Measurements from ENCODE around the gene EFHC2.

Gene EFHC2, protein sequence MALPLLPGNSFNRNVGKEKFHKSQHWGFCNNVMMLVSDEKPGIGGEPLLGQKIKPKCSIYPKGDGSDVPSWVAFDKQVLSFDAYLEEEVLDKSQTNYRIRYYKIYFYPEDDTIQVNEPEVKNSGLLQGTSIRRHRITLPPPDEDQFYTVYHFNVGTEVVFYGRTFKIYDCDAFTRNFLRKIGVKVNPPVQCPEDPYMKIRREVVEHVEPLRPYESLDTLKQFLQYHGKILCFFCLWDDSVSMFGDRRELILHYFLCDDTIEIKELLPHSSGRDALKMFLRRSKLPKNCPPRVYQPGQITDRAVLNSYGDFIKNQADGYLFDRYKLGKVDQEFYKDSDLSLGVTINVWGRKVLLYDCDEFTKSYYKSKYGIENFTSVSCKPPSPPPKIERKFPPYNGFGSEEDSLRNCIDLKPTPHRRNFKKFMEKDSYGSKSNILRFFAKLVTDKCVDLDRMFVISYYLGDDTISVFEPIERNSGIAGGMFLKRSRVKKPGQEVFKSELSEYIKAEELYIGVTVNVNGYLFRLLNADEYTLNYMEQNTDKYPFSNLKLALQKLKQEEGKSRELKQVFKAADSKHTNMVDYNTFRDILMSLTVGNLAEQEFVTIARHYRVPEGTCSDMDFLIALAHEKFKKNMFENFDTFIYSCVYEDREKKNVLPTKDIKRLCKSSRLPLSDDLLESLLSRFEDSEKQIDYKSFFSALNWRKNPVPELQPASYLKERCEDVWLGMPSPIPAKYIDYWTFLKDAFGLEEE

DNA sequence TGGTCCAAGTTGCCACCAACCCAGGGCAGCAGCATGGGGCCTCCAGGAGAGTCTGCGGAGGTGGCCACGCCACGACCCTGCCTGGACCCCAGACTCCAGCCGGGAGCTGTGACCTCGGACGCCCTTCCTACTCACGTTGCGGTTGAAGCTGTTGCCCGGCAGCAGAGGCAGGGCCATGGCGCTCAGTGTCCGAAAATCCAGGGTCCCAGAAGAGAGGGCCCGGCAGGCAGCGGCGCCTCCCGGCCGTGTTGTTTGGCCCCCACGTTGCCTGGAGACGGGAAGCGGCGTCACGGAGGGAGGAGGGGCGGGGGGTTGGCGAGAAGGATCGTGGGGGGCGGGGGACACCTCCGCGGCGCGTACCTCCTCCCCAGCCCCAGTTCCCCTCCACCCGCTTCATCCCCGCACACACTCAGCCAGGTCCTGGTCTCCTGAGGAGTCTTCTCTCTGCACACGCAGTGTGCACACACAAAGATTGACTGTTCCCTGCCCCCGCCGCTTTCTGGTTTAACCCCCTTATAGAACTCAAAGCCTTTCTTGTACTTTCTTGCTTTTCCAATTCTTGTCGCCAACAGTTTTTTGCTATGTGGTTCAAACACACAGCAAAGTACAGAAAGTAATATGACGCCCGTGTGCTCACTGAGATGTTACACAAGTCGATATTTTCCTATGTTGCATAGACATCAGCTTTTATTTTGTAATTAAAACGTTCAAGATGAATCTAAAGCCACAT, at the start of gene EFHC2:
Gene EFHC2, minus strand, starts transcription at position 261 of the 730 bp plus-strand sequence. Its CDS starts 84 bp downstream, at position 177.
- H3K4me1 Mint-ChIP-seq = peaks cover 10% of the 10 kb centered on the region
- DNase-seq (ENCODE audit: low spot score in 2 of 2) (peak; percentile 28 to 35), ATAC-seq (ENCODE audit: low read depth) (peak; percentile 68)
- no peaks in the 10 kb centered on the region for H3K36me3 Mint-ChIP-seq
- H3K27ac Mint-ChIP-seq = peak within 1 kb of the TSS; percentile 93
- H3K4me3 Mint-ChIP-seq = peak within 1 kb of the TSS; percentile 92
- no peaks in the 10 kb centered on the region for H3K27me3 Mint-ChIP-seq
- H3K9me3 Mint-ChIP-seq = no peaks in the 10 kb centered on the region

- Mint-ChIP-seq H3K4me3 (no peak overlapping the region), H3K9me3 (peaks cover 1% of the 10 kb centered on the region), H3K36me3 (no peaks in the 10 kb centered on the region), H3K4me1 (no peaks in the 10 kb centered on the region), H3K27ac (no peak overlapping the region), H3K27me3 (no peaks in the 10 kb centered on the region)
- DNase-seq (ENCODE audit: low spot score in 2 of 2) (no peak), ATAC-seq (ENCODE audit: low read depth) (no peak)
Observed at GRCh38 chrX:44392767-44393166, 49.3 kb upstream of the EFHC2 start.

GRCh38 chrX:44384688-44385338, 41.3 kb upstream of the EFHC2 start:
- Mint-ChIP-seq H3K27me3 (peaks cover 4% of the 10 kb centered on the region), H3K27ac (no peak overlapping the region), H3K4me3 (no peak overlapping the region), H3K4me1 (no peaks in the 10 kb centered on the region), H3K9me3 (no peaks in the 10 kb centered on the region), H3K36me3 (no peaks in the 10 kb centered on the region)
- DNase-seq (ENCODE audit: low spot score in 2 of 2) (no peak), ATAC-seq (ENCODE audit: low read depth) (no peak)

GRCh38 chrX:44382871-44383270, 39.4 kb upstream of the EFHC2 start:
- no peaks in the 10 kb centered on the region for H3K4me1 Mint-ChIP-seq

GRCh38 chrX:44352758-44353157, 9.3 kb upstream of the EFHC2 start:
- no peak for DNase-seq (ENCODE audit: low spot score in 2 of 2)
- Mint-ChIP-seq H3K9me3 (no peaks in the 10 kb centered on the region), H3K27me3 (no peaks in the 10 kb centered on the region), H3K4me3 (no peak overlapping the region), H3K4me1 (no peaks in the 10 kb centered on the region), H3K27ac (no peak overlapping the region), H3K36me3 (no peaks in the 10 kb centered on the region)
- ATAC-seq (ENCODE audit: low read depth) = no peak

More at GRCh38 chrX:44382871-44383270, 39.4 kb upstream of the EFHC2 start:
- Mint-ChIP-seq H3K27me3 (peaks cover 4% of the 10 kb centered on the region), H3K27ac (no peak overlapping the region), H3K36me3 (no peaks in the 10 kb centered on the region), H3K9me3 (no peaks in the 10 kb centered on the region), H3K4me3 (no peak overlapping the region)
- no peak for ATAC-seq (ENCODE audit: low read depth)
- no peak for DNase-seq (ENCODE audit: low spot score in 2 of 2)

DNA sequence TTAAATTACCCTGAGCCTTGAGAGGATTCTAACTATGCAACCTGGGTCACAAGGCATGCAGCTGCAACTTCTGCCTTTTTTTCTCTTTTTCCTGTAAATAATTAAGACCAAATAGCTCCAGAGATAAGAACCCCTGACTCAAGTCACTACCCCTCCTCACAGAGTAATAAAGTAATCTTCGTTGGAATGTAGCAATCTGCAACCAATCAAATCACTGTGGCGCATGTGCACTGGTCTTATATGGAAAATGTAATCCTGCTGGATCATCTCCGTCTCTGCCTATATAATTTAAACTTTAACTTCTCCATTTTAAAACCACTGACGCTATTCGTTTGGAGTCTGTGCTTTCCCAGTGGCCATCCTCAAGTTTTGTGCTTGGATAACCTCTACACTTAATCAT, 6.1 kb upstream of the EFHC2 start:
- ATAC-seq (ENCODE audit: low read depth) = no peak
- H3K4me3 Mint-ChIP-seq = no peak overlapping the region

GRCh38 chrX:44344687-44345086, 1.2 kb upstream of the EFHC2 start:
- ATAC-seq (ENCODE audit: low read depth) = peak; percentile 14
- Mint-ChIP-seq H3K27me3 (no peaks in the 10 kb centered on the region), H3K4me1 (peaks cover 10% of the 10 kb centered on the region), H3K36me3 (no peaks in the 10 kb centered on the region), H3K4me3 (peak overlapping the region; percentile 92), H3K9me3 (no peaks in the 10 kb centered on the region), H3K27ac (peak overlapping the region; percentile 93)
- peak in 1 of 2 donors; percentile 10 for DNase-seq (ENCODE audit: low spot score in 2 of 2)

More for the DNA sequence above, 6.1 kb upstream of the EFHC2 start:
- Mint-ChIP-seq H3K27me3 (no peaks in the 10 kb centered on the region), H3K36me3 (no peaks in the 10 kb centered on the region), H3K4me1 (peaks cover 5% of the 10 kb centered on the region), H3K9me3 (no peaks in the 10 kb centered on the region), H3K27ac (no peak overlapping the region)
- no peak for DNase-seq (ENCODE audit: low spot score in 2 of 2)

GRCh38 chrX:44344194-44344593, 722 bp upstream of the EFHC2 start:
- peak; percentile 81 for ATAC-seq (ENCODE audit: low read depth)

DNA sequence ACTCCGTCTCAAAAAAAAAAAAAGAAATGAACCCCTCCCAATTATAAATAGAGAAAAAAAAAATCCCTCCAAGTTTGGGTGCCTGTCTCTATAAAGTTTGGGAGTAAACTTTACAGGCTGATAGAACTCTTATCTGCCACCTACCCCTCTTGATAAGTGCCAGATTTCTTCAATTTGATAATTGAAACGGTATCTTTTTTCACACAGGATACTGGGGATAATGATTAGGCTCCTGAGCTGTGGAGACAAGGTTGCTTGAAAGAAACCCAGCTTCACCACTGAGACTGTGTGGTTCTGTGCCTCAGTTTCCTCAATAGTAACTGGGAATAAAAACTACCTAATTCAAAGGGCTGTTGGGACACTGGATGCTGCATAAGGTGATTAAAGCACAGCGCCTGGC, 606 bp downstream of the EFHC2 start:
- H3K27ac Mint-ChIP-seq = peak overlapping the region; percentile 93
- DNase-seq (ENCODE audit: low spot score in 2 of 2) (no peak), ATAC-seq (ENCODE audit: low read depth) (no peak)
- no peaks in the 10 kb centered on the region for H3K36me3 Mint-ChIP-seq
- H3K4me1 Mint-ChIP-seq = peaks cover 10% of the 10 kb centered on the region
- H3K4me3 Mint-ChIP-seq = peak overlapping the region; percentile 92
- H3K27me3 Mint-ChIP-seq = no peaks in the 10 kb centered on the region
- no peaks in the 10 kb centered on the region for H3K9me3 Mint-ChIP-seq

More at GRCh38 chrX:44344194-44344593, 722 bp upstream of the EFHC2 start:
- Mint-ChIP-seq H3K4me1 (peaks cover 10% of the 10 kb centered on the region), H3K27ac (peak overlapping the region; percentile 93), H3K27me3 (no peaks in the 10 kb centered on the region), H3K9me3 (no peaks in the 10 kb centered on the region), H3K36me3 (no peaks in the 10 kb centered on the region), H3K4me3 (peak overlapping the region; percentile 92)
- DNase-seq (ENCODE audit: low spot score in 2 of 2) = peak; percentile 14 to 20

GRCh38 chrX:44338361-44338760, 5.1 kb downstream of the EFHC2 start:
- H3K4me1 Mint-ChIP-seq = no peaks in the 10 kb centered on the region
- no peak overlapping the region for H3K4me3 Mint-ChIP-seq
- peaks cover 2% of the 10 kb centered on the region for H3K27me3 Mint-ChIP-seq
- no peak for ATAC-seq (ENCODE audit: low read depth)
- no peak overlapping the region for H3K27ac Mint-ChIP-seq
- no peaks in the 10 kb centered on the region for H3K9me3 Mint-ChIP-seq
- no peaks in the 10 kb centered on the region for H3K36me3 Mint-ChIP-seq
- no peak for DNase-seq (ENCODE audit: low spot score in 2 of 2)

GRCh38 chrX:44332437-44332836, 11.0 kb downstream of the EFHC2 start:
- ATAC-seq (ENCODE audit: low read depth) (no peak), DNase-seq (ENCODE audit: low spot score in 2 of 2) (no peak)
- Mint-ChIP-seq H3K4me3 (no peak overlapping the region), H3K4me1 (no peaks in the 10 kb centered on the region), H3K9me3 (no peaks in the 10 kb centered on the region), H3K36me3 (no peaks in the 10 kb centered on the region), H3K27ac (no peak overlapping the region), H3K27me3 (peaks cover 7% of the 10 kb centered on the region)

DNA sequence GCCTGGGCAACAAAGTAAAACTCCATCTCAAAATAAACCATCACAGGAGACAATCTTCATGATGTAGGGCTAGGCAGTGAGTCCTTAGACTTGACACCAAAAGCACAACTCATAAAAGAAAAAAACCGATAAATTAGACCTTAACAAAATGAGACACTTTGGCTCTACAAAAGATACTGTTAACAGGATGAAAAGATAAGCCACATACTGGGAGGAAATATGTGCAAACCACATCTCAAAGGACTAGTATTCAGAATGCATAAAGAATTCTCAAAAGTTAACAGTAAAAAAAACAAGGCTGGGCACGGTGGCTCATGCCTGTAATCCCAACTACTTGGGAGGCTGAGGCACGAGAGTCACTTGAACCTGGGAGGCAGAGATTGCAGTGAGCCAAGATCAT, 13.2 kb downstream of the EFHC2 start:
- DNase-seq (ENCODE audit: low spot score in 2 of 2) (no peak), ATAC-seq (ENCODE audit: low read depth) (no peak)
- Mint-ChIP-seq H3K9me3 (no peaks in the 10 kb centered on the region), H3K27ac (no peak overlapping the region), H3K27me3 (peaks cover 5% of the 10 kb centered on the region), H3K36me3 (no peaks in the 10 kb centered on the region), H3K4me1 (no peaks in the 10 kb centered on the region), H3K4me3 (no peak overlapping the region)

DNA sequence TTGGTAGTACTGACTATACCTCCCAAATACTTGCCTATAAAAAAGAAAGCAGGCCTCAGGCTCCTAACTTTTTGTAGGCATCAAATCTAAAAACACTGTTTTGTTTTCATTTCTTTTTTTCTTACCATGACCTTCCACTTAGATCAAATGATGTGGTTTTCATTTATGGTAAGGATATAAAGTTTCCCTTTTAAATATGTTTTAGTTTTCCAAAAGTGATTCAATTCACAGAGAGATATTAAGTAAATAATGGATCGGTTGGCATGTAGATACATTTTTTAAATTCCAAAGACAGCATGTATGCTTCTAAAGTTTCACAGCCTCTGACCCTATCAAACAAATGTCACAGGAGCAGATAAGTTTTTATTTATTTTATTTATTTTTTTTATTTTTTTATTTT, 23.9 kb downstream of the EFHC2 start:
- ATAC-seq (ENCODE audit: low read depth) = no peak
- H3K4me1 Mint-ChIP-seq = peaks cover under 1% of the 10 kb centered on the region
- H3K27ac Mint-ChIP-seq = no peak overlapping the region
- H3K9me3 Mint-ChIP-seq = no peaks in the 10 kb centered on the region
- H3K36me3 Mint-ChIP-seq = no peaks in the 10 kb centered on the region
- no peak for DNase-seq (ENCODE audit: low spot score in 2 of 2)
- H3K27me3 Mint-ChIP-seq = no peaks in the 10 kb centered on the region
- H3K4me3 Mint-ChIP-seq = no peak overlapping the region

Measured in memory B cell (primary cell).